ENCODE data around the gene SLC35F1.

Gene SLC35F1

DNA sequence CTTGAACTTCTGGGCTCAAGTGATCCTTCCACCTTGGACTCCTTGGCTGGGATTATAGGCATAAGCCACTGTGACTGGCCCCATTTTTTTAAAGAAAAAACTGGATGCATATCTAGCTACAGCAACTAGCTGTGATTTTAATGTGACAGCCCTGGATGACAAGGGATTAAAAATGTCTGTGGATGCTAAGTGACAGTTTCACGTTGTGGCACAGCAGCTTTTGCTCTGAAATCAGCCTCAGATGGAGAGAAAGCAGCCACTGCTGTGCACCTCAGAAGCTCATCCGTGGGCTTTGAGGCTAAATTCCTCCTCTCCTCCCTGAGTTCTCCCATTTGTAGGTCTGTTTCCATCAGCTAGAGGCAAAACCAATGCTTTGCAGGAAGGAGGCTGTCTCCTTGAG lies 195.3 kb downstream of the SLC35F1 start:
- H3K4me3 ChIP-seq (ENCODE audit: low read depth, low read length) = no peak overlapping the region
- TF ChIP-seq CTCF (IDR thresholded peaks at IDR 0.05; ENCODE audit: borderline replicate concordance, insufficient read depth, low read depth, low read length) = no peak

- no peak for TF ChIP-seq CTCF (IDR thresholded peaks at IDR 0.05; ENCODE audit: borderline replicate concordance, insufficient read depth, low read depth, low read length)
- H3K4me3 ChIP-seq (ENCODE audit: low read depth, low read length) = no peak overlapping the region
Observed at GRCh38 chr6:118103381-118104146, 196.5 kb downstream of the SLC35F1 start.

- TF ChIP-seq CTCF (IDR thresholded peaks at IDR 0.05; ENCODE audit: borderline replicate concordance, insufficient read depth, low read depth, low read length) = no peak
- H3K4me3 ChIP-seq (ENCODE audit: low read depth, low read length) = no peak overlapping the region
Observed at GRCh38 chr6:118122161-118122725, 215.2 kb downstream of the SLC35F1 start.

GRCh38 chr6:118122801-118123200 lies 215.7 kb downstream of the SLC35F1 start:
- no peak for TF ChIP-seq CTCF (IDR thresholded peaks at IDR 0.05; ENCODE audit: borderline replicate concordance, insufficient read depth, low read depth, low read length)
- H3K4me3 ChIP-seq (ENCODE audit: low read depth, low read length) = no peak overlapping the region

GRCh38 chr6:118123503-118124037 lies 216.5 kb downstream of the SLC35F1 start:
- no peak for TF ChIP-seq CTCF (IDR thresholded peaks at IDR 0.05; ENCODE audit: borderline replicate concordance, insufficient read depth, low read depth, low read length)
- no peak overlapping the region for H3K4me3 ChIP-seq (ENCODE audit: low read depth, low read length)

GRCh38 chr6:118124851-118125250 lies 217.8 kb downstream of the SLC35F1 start:
- H3K4me3 ChIP-seq (ENCODE audit: low read depth, low read length) = no peak overlapping the region
- no peak for TF ChIP-seq CTCF (IDR thresholded peaks at IDR 0.05; ENCODE audit: borderline replicate concordance, insufficient read depth, low read depth, low read length)

GRCh38 chr6:118128755-118129154 lies 221.7 kb downstream of the SLC35F1 start:
- no peak for TF ChIP-seq CTCF (IDR thresholded peaks at IDR 0.05; ENCODE audit: borderline replicate concordance, insufficient read depth, low read depth, low read length)
- H3K4me3 ChIP-seq (ENCODE audit: low read depth, low read length) = no peak overlapping the region

All from GM12875 (cell line).